Activated naive CD8-positive, alpha-beta T cell treated with anti-CD3 and anti-CD28 coated beads, Interleukin-2, amount 50 U/mL, for 24 hours (primary cell): Measurements from ENCODE around the gene STK10.
A peak's percentile ranks its signal among the peaks of the same experiment; 100 is the strongest.

Source experiments
- ATAC-seq: fragments of 150-1000 bp; cut with Tn5 transposase; one replicate; pipeline ENCODE4 v1.10.0; 2021
- DNase-seq: peaks from one replicate; pipeline ENCODE4 v3.0.0; 2021
- H3K27ac Mint-ChIP-seq: one replicate; pipeline ENCODE4 v1.8.0; 2021; ENCODE audit warnings: mild to moderate bottlenecking, mixed read lengths
- H3K27me3 Mint-ChIP-seq: one replicate; pipeline ENCODE4 v1.8.0; 2021; ENCODE audit warnings: mixed read lengths
- H3K36me3 Mint-ChIP-seq: one replicate; pipeline ENCODE4 v1.8.0; 2021; ENCODE audit warnings: low read depth, mixed read lengths
- H3K4me1 Mint-ChIP-seq: one replicate; pipeline ENCODE4 v1.8.0; 2021; ENCODE audit warnings: mixed read lengths
- H3K4me3 Mint-ChIP-seq: one replicate; pipeline ENCODE4 v1.8.0; 2021; ENCODE audit warnings: mild to moderate bottlenecking, moderate library complexity, mixed read lengths
- H3K9me3 Mint-ChIP-seq: one replicate; pipeline ENCODE4 v1.8.0; 2021; ENCODE audit warnings: mixed read lengths

Gene STK10

GRCh38 chr5:172095368-172096206, 92.4 kb downstream of the STK10 start:
- H3K27me3 Mint-ChIP-seq: no peaks in the 10 kb centered on the region
- ATAC-seq (no peak), DNase-seq (no peak)
- no peaks in the 10 kb centered on the region for H3K9me3 Mint-ChIP-seq
- peaks cover 6% of the 10 kb centered on the region for H3K4me1 Mint-ChIP-seq
- peaks cover 26% of the 10 kb centered on the region for H3K36me3 Mint-ChIP-seq
- H3K4me3 Mint-ChIP-seq: no peak overlapping the region
- no peak overlapping the region for H3K27ac Mint-ChIP-seq

GRCh38 chr5:172093965-172094364, 94.1 kb downstream of the STK10 start:
- DNase-seq: no peak
- Mint-ChIP-seq H3K27ac (no peak overlapping the region), H3K4me1 (peaks cover 5% of the 10 kb centered on the region), H3K27me3 (no peaks in the 10 kb centered on the region), H3K9me3 (no peaks in the 10 kb centered on the region), H3K36me3 (peaks cover 36% of the 10 kb centered on the region), H3K4me3 (no peak overlapping the region)
- no peak for ATAC-seq

- Mint-ChIP-seq H3K27ac (no peak overlapping the region), H3K4me1 (peaks cover 2% of the 10 kb centered on the region)
- ATAC-seq: no peak
Measured at GRCh38 chr5:172093559-172093958, 94.5 kb downstream of the STK10 start.

GRCh38 chr5:172091956-172092732, 95.9 kb downstream of the STK10 start:
- no peak for DNase-seq
- no peak overlapping the region for H3K4me3 Mint-ChIP-seq

More at GRCh38 chr5:172093559-172093958, 94.5 kb downstream of the STK10 start:
- Mint-ChIP-seq H3K27me3 (no peaks in the 10 kb centered on the region), H3K4me3 (no peak overlapping the region), H3K9me3 (no peaks in the 10 kb centered on the region), H3K36me3 (peaks cover 32% of the 10 kb centered on the region)
- no peak for DNase-seq

GRCh38 chr5:172090976-172091547, 97.0 kb downstream of the STK10 start:
- Mint-ChIP-seq H3K4me3 (no peak overlapping the region), H3K4me1 (peaks cover 5% of the 10 kb centered on the region), H3K9me3 (no peaks in the 10 kb centered on the region), H3K36me3 (peaks cover 24% of the 10 kb centered on the region), H3K27ac (peak overlapping the region; percentile 52), H3K27me3 (no peaks in the 10 kb centered on the region)
- DNase-seq: no peak
- ATAC-seq: peak; percentile 29

More at GRCh38 chr5:172091956-172092732, 95.9 kb downstream of the STK10 start:
- Mint-ChIP-seq H3K4me1 (no peaks in the 10 kb centered on the region), H3K9me3 (no peaks in the 10 kb centered on the region), H3K36me3 (peaks cover 27% of the 10 kb centered on the region), H3K27me3 (no peaks in the 10 kb centered on the region), H3K27ac (no peak overlapping the region)
- ATAC-seq: no peak

GRCh38 chr5:172089298-172090117, 98.5 kb downstream of the STK10 start:
- DNase-seq (no peak), ATAC-seq (no peak)
- no peak overlapping the region for H3K4me3 Mint-ChIP-seq
- peaks cover 24% of the 10 kb centered on the region for H3K36me3 Mint-ChIP-seq
- no peak overlapping the region for H3K27ac Mint-ChIP-seq
- peaks cover 7% of the 10 kb centered on the region for H3K4me1 Mint-ChIP-seq
- H3K9me3 Mint-ChIP-seq: no peaks in the 10 kb centered on the region
- H3K27me3 Mint-ChIP-seq: no peaks in the 10 kb centered on the region

GRCh38 chr5:172088801-172089200, 99.2 kb downstream of the STK10 start:
- H3K36me3 Mint-ChIP-seq: peaks cover 24% of the 10 kb centered on the region
- ATAC-seq (no peak), DNase-seq (no peak)
- H3K4me1 Mint-ChIP-seq: peaks cover 7% of the 10 kb centered on the region
- H3K9me3 Mint-ChIP-seq: no peaks in the 10 kb centered on the region
- no peak overlapping the region for H3K4me3 Mint-ChIP-seq
- peak overlapping the region; percentile 21 for H3K27ac Mint-ChIP-seq
- no peaks in the 10 kb centered on the region for H3K27me3 Mint-ChIP-seq

GRCh38 chr5:172086194-172086975, 101.6 kb downstream of the STK10 start:
- peaks cover 30% of the 10 kb centered on the region for H3K36me3 Mint-ChIP-seq
- H3K4me1 Mint-ChIP-seq: peaks cover 7% of the 10 kb centered on the region
- H3K27me3 Mint-ChIP-seq: no peaks in the 10 kb centered on the region
- H3K4me3 Mint-ChIP-seq: no peak overlapping the region
- DNase-seq (no peak), ATAC-seq (no peak)
- no peaks in the 10 kb centered on the region for H3K9me3 Mint-ChIP-seq
- H3K27ac Mint-ChIP-seq: peak overlapping the region; percentile 75

- H3K36me3 Mint-ChIP-seq: peaks cover 26% of the 10 kb centered on the region
- peaks cover 7% of the 10 kb centered on the region for H3K4me1 Mint-ChIP-seq
- no peak overlapping the region for H3K4me3 Mint-ChIP-seq
Measured at GRCh38 chr5:172085738-172086137, 102.3 kb downstream of the STK10 start.

GRCh38 chr5:172082180-172082579, 105.8 kb downstream of the STK10 start:
- H3K27ac Mint-ChIP-seq: no peak overlapping the region
- peaks cover 24% of the 10 kb centered on the region for H3K4me1 Mint-ChIP-seq
- H3K4me3 Mint-ChIP-seq: no peak overlapping the region
- peaks cover 40% of the 10 kb centered on the region for H3K36me3 Mint-ChIP-seq
- H3K9me3 Mint-ChIP-seq: no peaks in the 10 kb centered on the region
- no peak for DNase-seq
- no peak for ATAC-seq
- no peaks in the 10 kb centered on the region for H3K27me3 Mint-ChIP-seq

More at GRCh38 chr5:172085738-172086137, 102.3 kb downstream of the STK10 start:
- Mint-ChIP-seq H3K27me3 (no peaks in the 10 kb centered on the region), H3K27ac (peak overlapping the region; percentile 75), H3K9me3 (no peaks in the 10 kb centered on the region)
- ATAC-seq (no peak), DNase-seq (no peak)

GRCh38 chr5:172079876-172080275, 108.1 kb downstream of the STK10 start:
- DNase-seq (no peak), ATAC-seq (no peak)
- no peaks in the 10 kb centered on the region for H3K9me3 Mint-ChIP-seq
- no peaks in the 10 kb centered on the region for H3K27me3 Mint-ChIP-seq
- H3K36me3 Mint-ChIP-seq: peaks cover 51% of the 10 kb centered on the region
- H3K4me1 Mint-ChIP-seq: peaks cover 17% of the 10 kb centered on the region
- H3K27ac Mint-ChIP-seq: peak overlapping the region; percentile 62
- no peak overlapping the region for H3K4me3 Mint-ChIP-seq

GRCh38 chr5:172078726-172079345, 109.2 kb downstream of the STK10 start:
- Mint-ChIP-seq H3K9me3 (no peaks in the 10 kb centered on the region), H3K36me3 (peaks cover 57% of the 10 kb centered on the region), H3K4me1 (peaks cover 17% of the 10 kb centered on the region), H3K4me3 (no peak overlapping the region), H3K27ac (peak overlapping the region; percentile 61), H3K27me3 (no peaks in the 10 kb centered on the region)
- no peak for DNase-seq
- peak; percentile 28 for ATAC-seq
